Mesenchymal stem cell (in vitro differentiated cells and primary cell): ENCODE results near the gene POLDIP2.
A peak's percentile ranks its signal among the peaks of the same experiment; 100 is the strongest.

Experiments used
- DNase-seq: peaks from one replicate; pipeline ENCODE4 v3.0.0-alpha.2; 2013
- H2AFZ ChIP-seq: one replicate; pipeline ENCODE4 v1.6.1; 2013; ENCODE audit warnings: low read depth, mild to moderate bottlenecking, control low read depth, inconsistent platforms, low read length, moderate library complexity
- H2AK5ac ChIP-seq: 2 replicates; pipeline ENCODE4 v1.6.1; 2013; ENCODE audit warnings: low read length, moderate library complexity, mild to moderate bottlenecking, inconsistent platforms; ENCODE audit not compliant: severe bottlenecking
- H2BK120ac ChIP-seq: one replicate; pipeline ENCODE4 v1.6.1; 2013; ENCODE audit warnings: low read depth, mild to moderate bottlenecking, inconsistent platforms, low read length, moderate library complexity
- H2BK12ac ChIP-seq, 2 experiments: one replicate each; pipeline ENCODE4 v1.6.1; 2013; ENCODE audit warnings: inconsistent platforms in 2 of 2, low read length in 2 of 2, mild to moderate bottlenecking in 2 of 2, moderate library complexity in 2 of 2, control low read depth in 1 of 2
- H2BK15ac ChIP-seq: one replicate; pipeline ENCODE4 v1.6.1; 2013; ENCODE audit warnings: mild to moderate bottlenecking, low read depth, inconsistent platforms; ENCODE audit not compliant: poor library complexity, severe bottlenecking
- H2BK5ac ChIP-seq: 2 replicates; pipeline ENCODE4 v1.6.1; 2013; ENCODE audit warnings: low read depth, mild to moderate bottlenecking, low read length, control low read depth, inconsistent platforms; ENCODE audit not compliant: poor library complexity, severe bottlenecking
- H3K14ac ChIP-seq, 2 experiments: one replicate each; pipeline ENCODE4 v1.6.1; 2013; ENCODE audit warnings: inconsistent platforms in 2 of 2, low read length in 2 of 2, control low read depth in 1 of 2, mild to moderate bottlenecking in 1 of 2, moderate library complexity in 1 of 2
- H3K18ac ChIP-seq, 2 experiments: one replicate each; pipeline ENCODE4 v1.6.1; 2013; ENCODE audit warnings: inconsistent platforms in 2 of 2, low read length in 2 of 2, control low read depth in 1 of 2, low read depth in 1 of 2, mild to moderate bottlenecking in 1 of 2
- H3K23ac ChIP-seq, 2 experiments: one replicate each; pipeline ENCODE4 v1.6.1; 2013; ENCODE audit warnings: inconsistent platforms in 2 of 2, low read length in 2 of 2, mild to moderate bottlenecking in 2 of 2, moderate library complexity in 2 of 2, control low read depth in 1 of 2
- H3K27ac ChIP-seq: 2 replicates; pipeline ENCODE4 v1.5.1; 2013; ENCODE audit warnings: mild to moderate bottlenecking, moderate library complexity, low read length, control low read depth, inconsistent platforms; ENCODE audit not compliant: poor library complexity, severe bottlenecking
- H3K27me3 ChIP-seq, 2 experiments: 2 replicates each; pipeline versions ENCODE4 v1.6.1 to v1.7.0; 2013; ENCODE audit warnings: low read length in 2 of 2, mild to moderate bottlenecking in 2 of 2, moderate library complexity in 2 of 2, control low read depth in 1 of 2, inconsistent platforms in 1 of 2; ENCODE audit not compliant: control insufficient read depth in 1 of 2, insufficient read depth in 1 of 2
- H3K36me3 ChIP-seq, 2 experiments: 2 replicates each; pipeline versions ENCODE4 v1.6.1 to v1.7.0; 2013; ENCODE audit warnings: low read length in 2 of 2, control low read depth in 1 of 2, inconsistent platforms in 1 of 2, low read depth in 1 of 2, mild to moderate bottlenecking in 1 of 2; ENCODE audit not compliant: insufficient read depth in 2 of 2, control insufficient read depth in 1 of 2
- H3K4ac ChIP-seq, 2 experiments: one replicate each; pipeline ENCODE4 v1.6.1; 2013; ENCODE audit warnings: inconsistent platforms in 2 of 2, low read length in 2 of 2, mild to moderate bottlenecking in 2 of 2, moderate library complexity in 2 of 2, control low read depth in 1 of 2, low read depth in 1 of 2
- H3K4me1 ChIP-seq: 2 replicates; pipeline ENCODE4 v1.6.1; 2013; ENCODE audit warnings: low read depth, low read length, control low read depth; ENCODE audit not compliant: control insufficient read depth, insufficient read depth
- H3K4me2 ChIP-seq: 2 replicates; pipeline ENCODE4 v1.6.1; 2013; ENCODE audit warnings: low read length, mild to moderate bottlenecking, inconsistent platforms; ENCODE audit not compliant: poor library complexity, severe bottlenecking
- H3K4me3 ChIP-seq, 2 experiments: 2 replicates each; pipeline versions ENCODE4 v1.5.1 to v1.7.0; 2013; ENCODE audit warnings: low read length in 2 of 2, mild to moderate bottlenecking in 2 of 2, control low read depth in 1 of 2, low read depth in 1 of 2; ENCODE audit not compliant: insufficient read depth in 1 of 2
- H3K79me1 ChIP-seq: replicated peaks from 2 replicates; pipeline ENCODE4 v1.6.1; 2013; ENCODE audit warnings: mild to moderate bottlenecking, control low read depth, low read length, inconsistent platforms; ENCODE audit not compliant: poor library complexity, severe bottlenecking
- H3K9ac ChIP-seq: 2 replicates; pipeline ENCODE4 v1.7.0; 2013; ENCODE audit warnings: mild to moderate bottlenecking, low read length, moderate library complexity
- H3K9me3 ChIP-seq: 2 replicates; pipeline ENCODE4 v1.7.0; 2013; ENCODE audit warnings: mild to moderate bottlenecking, low read length; ENCODE audit not compliant: control insufficient read depth
- H4K8ac ChIP-seq: one replicate; pipeline ENCODE4 v1.6.1; 2013; ENCODE audit warnings: inconsistent platforms, mild to moderate bottlenecking, low read length, moderate library complexity
- H4K91ac ChIP-seq: one replicate; pipeline ENCODE4 v1.6.1; 2013; ENCODE audit warnings: mild to moderate bottlenecking, low read length, inconsistent platforms
- WGBS: methylation state at CpG from one replicate; pipeline ENCODE4 v1.1.7; 2013; ENCODE audit warnings: mixed read lengths; 5-methylcytosine and 5-hydroxymethylcytosine counted together

The POLDIP2 gene

DNA sequence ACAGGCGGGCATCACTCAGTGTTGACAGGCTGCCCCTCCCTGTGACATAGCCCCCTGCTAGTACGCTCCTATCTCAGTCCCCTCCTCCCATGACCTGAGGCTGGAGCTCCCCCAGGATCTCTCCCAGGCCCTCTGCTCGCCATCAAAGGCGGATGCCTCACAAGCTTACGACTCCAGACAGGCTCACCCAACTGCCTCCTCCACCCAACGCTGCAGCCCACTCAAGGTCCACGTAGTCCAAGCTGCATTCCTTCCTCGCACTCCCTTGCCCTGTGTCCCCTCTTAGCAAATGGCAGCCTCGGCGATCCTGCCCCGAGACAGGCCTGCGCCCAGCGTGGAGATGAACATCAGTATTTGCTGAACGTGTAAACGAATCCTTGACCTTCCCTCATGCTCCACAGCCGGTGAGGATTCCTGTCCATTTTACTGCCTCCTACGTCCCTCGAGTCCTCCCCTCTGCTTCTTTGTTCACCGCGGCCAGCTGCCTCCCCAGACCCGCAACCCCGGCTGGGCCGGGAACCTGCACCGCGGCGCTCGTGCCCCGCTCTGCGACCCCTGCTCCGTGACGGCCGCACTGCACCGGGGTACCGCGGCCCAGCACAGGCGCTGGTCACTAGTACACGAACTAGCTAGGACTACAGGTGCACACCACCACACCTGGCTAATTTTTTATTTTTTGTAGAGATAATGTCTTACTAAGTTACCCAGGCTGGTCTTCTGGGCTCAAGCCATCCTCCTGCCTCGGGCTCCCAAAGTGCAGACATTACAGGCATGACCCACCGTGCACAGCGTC, 39.2 kb downstream of the POLDIP2 start:
- H3K27ac ChIP-seq = no peak overlapping the region
- H3K79me1 ChIP-seq = peaks cover 22% of the 10 kb centered on the region
- H4K8ac ChIP-seq = peak overlapping the region; percentile 16
- H3K4me2 ChIP-seq = peak overlapping the region; percentile 95
- H2AK5ac ChIP-seq = no peak overlapping the region
- peak overlapping the region in 1 of 2 experiments; percentile 80 for H3K18ac ChIP-seq
- H2BK5ac ChIP-seq = no peak overlapping the region
- DNase-seq = no peak
- H3K4ac ChIP-seq = peak overlapping the region in 1 of 2 experiments; percentile 43
- 23% methylated on average over 36 of the region's 40 CpGs for WGBS
- no peaks in the 10 kb centered on the region for H3K36me3 ChIP-seq
- H2BK12ac ChIP-seq = peak overlapping the region in 1 of 2 experiments; percentile 64
- no peaks in the 10 kb centered on the region for H3K27me3 ChIP-seq
- peak overlapping the region in 1 of 2 experiments; percentile 83 for H3K14ac ChIP-seq
- H4K91ac ChIP-seq = peak overlapping the region; percentile 56
- peak overlapping the region; percentile 49 to 90 for H3K4me3 ChIP-seq
- peak overlapping the region; percentile 73 for H2AFZ ChIP-seq
- peaks cover 12% of the 10 kb centered on the region for H3K4me1 ChIP-seq
- no peak overlapping the region for H2BK15ac ChIP-seq
- peak overlapping the region in 1 of 2 experiments; percentile 97 for H3K23ac ChIP-seq
- peak overlapping the region; percentile 27 for H2BK120ac ChIP-seq
- H3K9me3 ChIP-seq = no peaks in the 10 kb centered on the region
- H3K9ac ChIP-seq = peak overlapping the region; percentile 72

- H2BK15ac ChIP-seq = no peak overlapping the region
- peak overlapping the region; percentile 1 to 90 for H3K4me3 ChIP-seq
- no peak overlapping the region for H2AFZ ChIP-seq
- H3K4me1 ChIP-seq = peaks cover 12% of the 10 kb centered on the region
- no peak overlapping the region for H3K4ac ChIP-seq
- no peaks in the 10 kb centered on the region for H3K27me3 ChIP-seq
- H3K18ac ChIP-seq = peak overlapping the region in 1 of 2 experiments; percentile 80
- no peak overlapping the region for H3K27ac ChIP-seq
- peak overlapping the region; percentile 12 for H4K8ac ChIP-seq
- peak overlapping the region in 1 of 2 experiments; percentile 93 for H2BK12ac ChIP-seq
- H3K14ac ChIP-seq = no peak overlapping the region
- H3K36me3 ChIP-seq = no peaks in the 10 kb centered on the region
- H3K9ac ChIP-seq = peak overlapping the region; percentile 72
- no peak for DNase-seq
- no peak overlapping the region for H2AK5ac ChIP-seq
- peaks cover 20% of the 10 kb centered on the region for H3K79me1 ChIP-seq
- H4K91ac ChIP-seq = no peak overlapping the region
- H2BK120ac ChIP-seq = peak overlapping the region; percentile 27
- no peak overlapping the region for H3K23ac ChIP-seq
- no peaks in the 10 kb centered on the region for H3K9me3 ChIP-seq
- no peak overlapping the region for H3K4me2 ChIP-seq
- H2BK5ac ChIP-seq = no peak overlapping the region
- WGBS = 89% methylated on average over 21 of the region's 21 CpGs
These were observed 40.0 kb downstream of the POLDIP2 start for GRCh38 chr17:28317099-28317965.

DNA sequence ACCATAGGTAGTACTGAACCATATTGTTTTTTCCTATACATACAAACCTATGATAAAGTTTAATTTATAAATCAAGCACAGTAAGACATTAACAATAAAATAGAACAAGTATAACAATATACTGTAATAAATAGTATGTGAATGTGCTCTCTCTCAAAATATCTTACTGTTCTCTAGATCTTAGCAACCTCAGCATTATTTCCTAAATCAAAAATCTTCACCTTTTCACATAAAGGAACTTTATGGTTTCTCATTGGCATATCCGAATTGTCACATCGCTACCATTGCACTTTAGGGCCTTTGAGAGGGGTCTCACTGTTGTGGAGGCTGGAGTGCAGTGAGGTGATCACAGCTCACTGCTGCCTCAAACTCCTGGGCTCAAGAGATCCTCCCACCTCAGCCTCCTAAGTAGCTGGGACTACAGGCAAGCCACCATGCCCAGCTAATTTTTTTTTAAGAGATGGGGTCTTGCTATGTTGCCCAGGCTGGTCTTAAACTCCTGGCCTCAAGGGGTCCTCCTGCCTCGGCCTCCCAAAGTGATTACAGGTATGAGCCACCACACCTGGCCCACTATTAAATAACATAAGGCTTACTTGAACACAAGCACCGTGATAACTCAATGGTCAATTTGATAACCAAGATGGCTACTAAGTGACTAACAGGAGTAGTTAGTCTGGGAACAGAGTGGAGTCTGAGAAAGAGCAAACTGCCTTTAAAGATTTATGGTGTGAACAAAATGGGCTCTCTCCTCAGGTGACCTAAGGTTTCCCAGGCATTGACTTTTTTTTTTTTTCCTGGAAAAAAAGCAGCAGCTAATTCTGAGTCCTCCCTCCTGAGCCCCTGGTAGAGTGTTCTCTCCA, 41.3 kb downstream of the POLDIP2 start:
- no peak overlapping the region for H3K4ac ChIP-seq
- H3K4me1 ChIP-seq = peaks cover 10% of the 10 kb centered on the region
- no peak overlapping the region for H2BK5ac ChIP-seq
- no peak overlapping the region for H3K27ac ChIP-seq
- H3K27me3 ChIP-seq = no peaks in the 10 kb centered on the region
- H2BK12ac ChIP-seq = peak overlapping the region in 1 of 2 experiments; percentile 93
- H3K9ac ChIP-seq = no peak overlapping the region
- no peaks in the 10 kb centered on the region for H3K36me3 ChIP-seq
- H3K18ac ChIP-seq = no peak overlapping the region
- H3K23ac ChIP-seq = no peak overlapping the region
- H3K4me2 ChIP-seq = no peak overlapping the region
- H3K9me3 ChIP-seq = no peaks in the 10 kb centered on the region
- no peak for DNase-seq
- H3K4me3 ChIP-seq = no peak overlapping the region
- H4K8ac ChIP-seq = no peak overlapping the region
- H2AK5ac ChIP-seq = no peak overlapping the region
- H2BK120ac ChIP-seq = no peak overlapping the region
- H4K91ac ChIP-seq = no peak overlapping the region
- H2BK15ac ChIP-seq = no peak overlapping the region
- no peak overlapping the region for H2AFZ ChIP-seq
- WGBS = 93% methylated on average over 4 of the region's 4 CpGs
- H3K79me1 ChIP-seq = peaks cover 14% of the 10 kb centered on the region
- H3K14ac ChIP-seq = no peak overlapping the region
